Kidney (tissue), 14 donors: ENCODE data around the gene GNAI1. TPM values are rescaled to one million over a fixed set of nuclear protein-coding genes. Genes with fewer than 3 reads are reported as not detected.
A peak's percentile ranks its signal among the peaks of the same experiment; 100 is the strongest.

Experiments used
- DNase-seq, 5 donors: peaks; one replicate each; pipeline ENCODE4 v3.0.0-alpha.2; 2013 to 2020
- FAIRE-seq: peaks from 2 replicates; lab custom pipeline; 2012; peaks lifted over from hg19 to GRCh38; lab: Jason Lieb, UNC
- H3K27ac ChIP-seq, 2 donors: one replicate each; pipeline ENCODE4 v1.7.0; 2013; ENCODE audit warnings: low read depth in 2 of 2, low read length in 2 of 2, inconsistent platforms in 1 of 2
- H3K27me3 ChIP-seq: one replicate; pipeline ENCODE4 v1.7.1; 2013; ENCODE audit warnings: low read length, inconsistent platforms; ENCODE audit not compliant: control insufficient read depth, insufficient read depth
- H3K36me3 ChIP-seq, 3 donors: one replicate each; pipeline versions ENCODE4 v1.7.0 to v1.7.1; 2013; ENCODE audit warnings: low read length in 3 of 3, control low read depth in 1 of 3, inconsistent platforms in 1 of 3; ENCODE audit not compliant: insufficient read depth in 3 of 3, control insufficient read depth in 2 of 3
- H3K4me1 ChIP-seq, 3 donors: one replicate each; pipeline versions ENCODE4 v1.7.0 to v1.7.1; 2013; ENCODE audit warnings: low read length in 3 of 3, inconsistent platforms in 1 of 3, low read depth in 1 of 3; ENCODE audit not compliant: control insufficient read depth in 2 of 3, insufficient read depth in 2 of 3
- H3K4me3 ChIP-seq, 3 donors: one replicate each; pipeline versions ENCODE4 v1.7.0 to v1.8.1; 2013; ENCODE audit warnings: low read length in 3 of 3, control low read depth in 1 of 3, inconsistent platforms in 1 of 3
- H3K9ac ChIP-seq, 3 donors: one replicate each; pipeline versions ENCODE4 v1.7.0 to v1.7.1; 2013; ENCODE audit warnings: low read length in 3 of 3, control low read depth in 1 of 3, inconsistent platforms in 1 of 3
- H3K9me3 ChIP-seq, 3 donors: one replicate each; pipeline versions ENCODE4 v1.7.0 to v1.7.1; 2013; ENCODE audit warnings: low read length in 3 of 3, control low read depth in 1 of 3, inconsistent platforms in 1 of 3; ENCODE audit not compliant: control insufficient read depth in 2 of 3, insufficient read depth in 1 of 3
- intact Hi-C: fragments of 100-400 bp; cut with DNase I; formaldehyde crosslinking; loops from one replicate; pipeline ENCODE4 v1.11.1; 2022
- polyA plus RNA-seq: library from polyadenylated mRNA; stranded (reverse); fragments of 350-450 nt; fragmentation: Illumina TruSeq; extraction: RNeasy Lipid Tissue Mini Kit (QIAGEN cat#74804); gene quantifications from one replicate; pipeline ENCODE4 v1.2.3, GENCODE V29; 2014; ENCODE audit warnings: low read depth, low replicate concordance; ENCODE audit not compliant: insufficient read depth
- total RNA-seq: library from RNA; stranded (reverse); fragmentation: NEBNext Ultra II Directional; extraction: Animal tissue kit (Norgen Biotek cat#: 25700); gene quantifications from one replicate; pipeline ENCODE4 v1.2.1, GENCODE V29; 2021
- TF ChIP-seq, protein P1 (sequence below): IDR thresholded peaks from 3 replicates; pipeline ENCODE4 v1.5.1; 2012; ENCODE audit warnings: mild to moderate bottlenecking, moderate library complexity, borderline replicate concordance; ENCODE audit not compliant: insufficient read depth; ENCODE audit errors: extremely low read depth
- donor health status: control.
- donor health status: control.
- donor health status: control.
- donor health status: control.
- donor health status: control.
- donor health status: DM: yes; HTN: yes; CAD: no.
- donor health status: Normal renal cell carcinoma (clear cell type).

The GNAI1 gene
- total and polyA plus RNA-seq, 2 donors from 2014 or later = 41.9 to 105 TPM

DNA sequence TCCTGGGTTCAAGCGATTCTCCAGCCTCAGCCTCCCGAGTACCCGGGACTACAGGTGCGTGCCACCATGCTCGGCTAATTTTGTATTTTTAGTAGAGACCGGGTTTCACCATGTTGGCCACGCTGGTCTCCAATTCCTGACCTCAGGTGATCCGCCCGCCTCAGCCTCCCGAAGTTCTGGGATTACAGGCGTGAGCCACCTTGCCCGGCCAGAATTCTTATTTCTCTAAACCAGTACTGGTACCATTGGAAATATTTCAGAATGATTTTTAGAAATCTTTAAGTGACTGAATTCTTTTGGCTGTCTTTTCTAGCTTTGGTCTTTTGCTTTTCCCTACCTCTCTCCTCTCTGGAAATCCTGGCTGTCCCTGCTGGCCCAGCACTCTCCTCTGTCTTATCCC lies 2.8 kb downstream of the GNAI1 start:
- FAIRE-seq (no peak), DNase-seq (no peak)
- Histone ChIP-seq H3K9ac (no peak overlapping the region), H3K27ac (no peak overlapping the region), H3K4me3 (peak overlapping the region in 1 of 3 donors; percentile 1), H3K36me3 (no peaks in the 10 kb centered on the region), H3K9me3 (no peaks in the 10 kb centered on the region), H3K4me1 (peaks cover 0 to 8% (median 4%) of the 10 kb centered on the region in 3 donors), H3K27me3 (no peaks in the 10 kb centered on the region)
- TF ChIP-seq, protein P1, sequence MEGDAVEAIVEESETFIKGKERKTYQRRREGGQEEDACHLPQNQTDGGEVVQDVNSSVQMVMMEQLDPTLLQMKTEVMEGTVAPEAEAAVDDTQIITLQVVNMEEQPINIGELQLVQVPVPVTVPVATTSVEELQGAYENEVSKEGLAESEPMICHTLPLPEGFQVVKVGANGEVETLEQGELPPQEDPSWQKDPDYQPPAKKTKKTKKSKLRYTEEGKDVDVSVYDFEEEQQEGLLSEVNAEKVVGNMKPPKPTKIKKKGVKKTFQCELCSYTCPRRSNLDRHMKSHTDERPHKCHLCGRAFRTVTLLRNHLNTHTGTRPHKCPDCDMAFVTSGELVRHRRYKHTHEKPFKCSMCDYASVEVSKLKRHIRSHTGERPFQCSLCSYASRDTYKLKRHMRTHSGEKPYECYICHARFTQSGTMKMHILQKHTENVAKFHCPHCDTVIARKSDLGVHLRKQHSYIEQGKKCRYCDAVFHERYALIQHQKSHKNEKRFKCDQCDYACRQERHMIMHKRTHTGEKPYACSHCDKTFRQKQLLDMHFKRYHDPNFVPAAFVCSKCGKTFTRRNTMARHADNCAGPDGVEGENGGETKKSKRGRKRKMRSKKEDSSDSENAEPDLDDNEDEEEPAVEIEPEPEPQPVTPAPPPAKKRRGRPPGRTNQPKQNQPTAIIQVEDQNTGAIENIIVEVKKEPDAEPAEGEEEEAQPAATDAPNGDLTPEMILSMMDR = no peak
- intact Hi-C loops = no loop called here

- DNase-seq (peak in 1 of 5 donors; percentile 19), FAIRE-seq (no peak)
These were observed 4.6 kb downstream of the GNAI1 start for GRCh38 chr7:80139236-80139635.

DNA sequence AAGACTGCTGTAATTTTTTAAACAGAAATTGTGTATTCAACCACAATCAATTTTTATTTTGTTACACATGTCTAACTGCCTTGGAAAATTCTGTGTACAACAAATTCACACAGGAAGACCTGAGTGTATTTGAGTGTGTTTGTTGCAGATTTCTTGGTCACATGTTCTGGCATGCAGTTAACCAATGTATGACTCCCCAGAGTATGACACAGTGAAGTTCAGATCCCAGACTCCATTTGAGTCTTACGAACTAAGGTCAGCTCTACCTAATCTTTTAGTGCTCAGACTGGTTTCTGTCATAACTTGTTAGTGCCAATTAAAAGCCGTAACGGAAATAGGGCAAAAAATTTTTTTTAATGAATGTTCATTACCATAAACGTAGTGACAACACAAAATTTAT lies 5.8 kb downstream of the GNAI1 start:
- Histone ChIP-seq H3K27me3 (no peaks in the 10 kb centered on the region), H3K36me3 (no peaks in the 10 kb centered on the region), H3K9ac (no peak overlapping the region), H3K4me1 (peaks cover 0 to 8% (median 6%) of the 10 kb centered on the region in 3 donors), H3K4me3 (no peak overlapping the region), H3K27ac (no peak overlapping the region), H3K9me3 (no peaks in the 10 kb centered on the region)
- TF ChIP-seq, protein P1 = no peak
- DNase-seq = no peak
- intact Hi-C loops = no loop called here
- no peak for FAIRE-seq

More at GRCh38 chr7:80139236-80139635, 4.6 kb downstream of the GNAI1 start:
- Histone ChIP-seq H3K27me3 (no peaks in the 10 kb centered on the region), H3K9me3 (no peaks in the 10 kb centered on the region), H3K36me3 (no peaks in the 10 kb centered on the region), H3K4me1 (peaks cover 0 to 8% (median 4%) of the 10 kb centered on the region in 3 donors), H3K4me3 (no peak overlapping the region), H3K9ac (no peak overlapping the region), H3K27ac (no peak overlapping the region)
- TF ChIP-seq, protein P1 = no peak
- intact Hi-C loops = no loop called here

DNA sequence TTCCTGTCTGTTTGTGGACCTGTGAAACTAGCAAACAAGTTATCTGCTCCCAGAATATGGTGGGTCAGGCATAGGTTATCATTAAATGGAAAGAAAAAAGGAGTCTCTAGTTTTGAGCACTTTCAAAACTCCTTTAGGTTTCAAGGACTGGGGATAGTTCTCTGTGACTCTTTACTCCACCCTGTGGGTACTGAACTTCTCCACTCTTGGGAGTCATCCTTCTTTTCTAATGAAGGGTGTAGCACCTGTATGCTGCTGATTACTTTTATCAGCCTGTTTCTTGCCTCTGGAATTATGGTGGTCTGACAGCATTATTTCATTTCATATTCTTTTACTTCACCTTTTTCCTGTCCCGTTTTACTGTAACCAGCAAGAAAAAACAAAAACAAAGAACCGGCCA lies 6.7 kb downstream of the GNAI1 start:
- Histone ChIP-seq H3K4me1 (peaks cover 0 to 12% (median 6%) of the 10 kb centered on the region in 3 donors), H3K9me3 (no peaks in the 10 kb centered on the region), H3K36me3 (no peaks in the 10 kb centered on the region), H3K27me3 (no peaks in the 10 kb centered on the region), H3K27ac (no peak overlapping the region), H3K4me3 (no peak overlapping the region), H3K9ac (no peak overlapping the region)
- intact Hi-C loops = no loop called here
- FAIRE-seq (no peak), DNase-seq (no peak)
- TF ChIP-seq, protein P1 = no peak
